Measurements from ENCODE around the gene CDR2L.
A peak's percentile ranks its signal among the peaks of the same experiment; 100 is the strongest.

CDR2L gene

DNA sequence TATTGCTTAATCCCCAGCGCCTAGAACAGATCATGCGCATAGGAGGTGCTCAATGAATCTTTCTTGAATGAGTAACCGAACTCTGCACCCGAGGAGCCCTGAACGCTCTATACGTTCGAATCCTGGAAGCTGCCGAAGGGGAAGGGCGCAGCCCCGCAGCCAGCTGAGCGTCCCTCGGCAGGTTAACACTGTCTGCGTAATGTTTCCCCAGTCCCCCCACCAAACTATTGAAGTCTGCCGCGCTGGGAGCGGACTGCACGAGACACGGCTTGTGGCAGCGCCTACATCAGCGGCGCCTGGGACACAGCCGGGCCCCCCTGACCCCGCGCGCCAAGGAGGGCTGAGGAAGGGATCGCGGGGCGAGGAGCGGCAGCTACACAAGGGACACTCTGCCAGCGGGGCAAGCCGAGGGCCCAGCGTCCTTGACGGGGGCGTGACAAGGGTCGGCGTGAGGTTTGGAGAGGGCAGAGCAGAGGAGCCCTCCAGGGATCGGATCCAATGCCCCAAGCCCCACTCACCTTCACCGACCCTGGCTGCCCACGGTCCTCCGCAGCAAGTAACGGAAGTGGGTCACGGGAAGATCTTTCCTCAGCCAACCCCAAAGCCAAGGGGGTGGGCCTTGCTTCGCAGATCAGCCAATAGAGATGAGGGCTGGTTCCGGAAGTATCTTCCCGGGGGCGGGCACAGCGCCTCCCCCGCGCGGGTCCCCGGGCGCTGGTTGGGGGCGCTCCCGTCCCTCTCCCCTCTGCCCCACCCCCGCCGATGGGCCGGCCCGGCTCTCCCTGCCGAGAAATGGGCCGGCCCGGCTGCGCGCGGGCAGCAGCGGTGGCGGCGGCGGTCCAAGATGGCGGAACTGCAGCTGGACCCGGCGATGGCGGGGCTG is 59.2 kb downstream of the CDR2L start, which contains the start of the genes ATP5PD and KCTD2:
ATP5PD (minus strand) TSS at position 563 of the 883 bp plus-strand sequence. CDS start 4,319 bp downstream, outside the sequence.
KCTD2 (plus strand) TSS at position 819 of the 883 bp plus-strand sequence; CDS start at position 845, 26 bp downstream.
- TF ChIP-seq TAF1 (IDR thresholded peaks at IDR 0.05; ENCODE audit: borderline replicate concordance, insufficient read depth, low read length), result peak; percentile 89
- TF ChIP-seq FOXP2 (optimal IDR thresholded peaks at IDR 0.05; ENCODE audit: borderline replicate concordance, extremely low read depth, extremely low read length, insufficient read depth), result peak; percentile 46
- TF ChIP-seq POLR2AphosphoS5 (IDR thresholded peaks at IDR 0.05; ENCODE audit: low read depth, low read length), result peak; percentile 99
- TF ChIP-seq, protein P1, sequence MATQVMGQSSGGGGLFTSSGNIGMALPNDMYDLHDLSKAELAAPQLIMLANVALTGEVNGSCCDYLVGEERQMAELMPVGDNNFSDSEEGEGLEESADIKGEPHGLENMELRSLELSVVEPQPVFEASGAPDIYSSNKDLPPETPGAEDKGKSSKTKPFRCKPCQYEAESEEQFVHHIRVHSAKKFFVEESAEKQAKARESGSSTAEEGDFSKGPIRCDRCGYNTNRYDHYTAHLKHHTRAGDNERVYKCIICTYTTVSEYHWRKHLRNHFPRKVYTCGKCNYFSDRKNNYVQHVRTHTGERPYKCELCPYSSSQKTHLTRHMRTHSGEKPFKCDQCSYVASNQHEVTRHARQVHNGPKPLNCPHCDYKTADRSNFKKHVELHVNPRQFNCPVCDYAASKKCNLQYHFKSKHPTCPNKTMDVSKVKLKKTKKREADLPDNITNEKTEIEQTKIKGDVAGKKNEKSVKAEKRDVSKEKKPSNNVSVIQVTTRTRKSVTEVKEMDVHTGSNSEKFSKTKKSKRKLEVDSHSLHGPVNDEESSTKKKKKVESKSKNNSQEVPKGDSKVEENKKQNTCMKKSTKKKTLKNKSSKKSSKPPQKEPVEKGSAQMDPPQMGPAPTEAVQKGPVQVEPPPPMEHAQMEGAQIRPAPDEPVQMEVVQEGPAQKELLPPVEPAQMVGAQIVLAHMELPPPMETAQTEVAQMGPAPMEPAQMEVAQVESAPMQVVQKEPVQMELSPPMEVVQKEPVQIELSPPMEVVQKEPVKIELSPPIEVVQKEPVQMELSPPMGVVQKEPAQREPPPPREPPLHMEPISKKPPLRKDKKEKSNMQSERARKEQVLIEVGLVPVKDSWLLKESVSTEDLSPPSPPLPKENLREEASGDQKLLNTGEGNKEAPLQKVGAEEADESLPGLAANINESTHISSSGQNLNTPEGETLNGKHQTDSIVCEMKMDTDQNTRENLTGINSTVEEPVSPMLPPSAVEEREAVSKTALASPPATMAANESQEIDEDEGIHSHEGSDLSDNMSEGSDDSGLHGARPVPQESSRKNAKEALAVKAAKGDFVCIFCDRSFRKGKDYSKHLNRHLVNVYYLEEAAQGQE (IDR thresholded peaks at IDR 0.05; ENCODE audit: insufficient read depth in 1 of 2, low read depth in 2 of 2, low read length in 2 of 2), result peak in 1 of 2 experiments; percentile 42; a peak in 1 of 4 replicates
- peak; percentile 67; the same call in 1 of the 2 replicates for TF ChIP-seq SIN3A (IDR thresholded peaks at IDR 0.05; ENCODE audit: borderline replicate concordance, insufficient read depth, low read length)

DNA sequence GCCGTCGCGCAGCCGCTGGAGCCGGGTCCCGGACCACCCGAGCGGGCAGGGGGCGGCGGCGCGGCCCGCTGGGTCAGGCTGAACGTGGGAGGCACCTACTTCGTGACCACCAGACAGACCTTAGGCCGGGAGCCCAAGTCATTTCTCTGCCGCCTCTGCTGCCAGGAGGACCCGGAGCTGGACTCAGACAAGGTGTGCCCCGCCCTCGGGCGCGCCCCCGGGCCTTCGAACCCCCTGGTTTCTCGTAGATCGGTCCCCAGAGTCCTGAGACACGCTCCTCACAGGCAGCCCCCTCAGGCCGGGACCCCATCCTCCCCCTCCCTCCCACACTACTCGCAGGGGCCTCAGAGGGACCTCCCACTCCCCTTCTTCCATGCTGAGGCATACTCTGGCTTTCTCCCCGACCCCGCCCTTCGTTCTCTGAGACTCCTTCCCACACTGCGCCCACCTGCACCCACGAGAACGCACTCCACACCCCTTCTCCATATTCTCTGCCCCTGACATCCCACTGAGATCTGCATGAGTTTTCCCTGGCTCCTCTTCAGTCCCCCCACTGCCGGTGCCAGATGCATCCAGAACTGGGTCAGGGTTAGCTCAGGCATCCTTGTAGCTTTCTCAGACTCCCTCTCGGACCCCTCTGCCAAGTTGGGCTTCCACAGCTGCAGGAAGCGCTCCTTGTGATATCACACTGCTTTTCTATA is 60.1 kb downstream of the CDR2L start:
- no peak for TF ChIP-seq TAF1 (IDR thresholded peaks at IDR 0.05; ENCODE audit: borderline replicate concordance, insufficient read depth, low read length)
- no peak for TF ChIP-seq SIN3A (IDR thresholded peaks at IDR 0.05; ENCODE audit: borderline replicate concordance, insufficient read depth, low read length)
- TF ChIP-seq, protein P1 (IDR thresholded peaks at IDR 0.05; ENCODE audit: insufficient read depth in 1 of 2, low read depth in 2 of 2, low read length in 2 of 2), result no peak
- TF ChIP-seq POLR2AphosphoS5 (IDR thresholded peaks at IDR 0.05; ENCODE audit: low read depth, low read length), result no peak
- no peak for TF ChIP-seq FOXP2 (optimal IDR thresholded peaks at IDR 0.05; ENCODE audit: borderline replicate concordance, extremely low read depth, extremely low read length, insufficient read depth)

DNA sequence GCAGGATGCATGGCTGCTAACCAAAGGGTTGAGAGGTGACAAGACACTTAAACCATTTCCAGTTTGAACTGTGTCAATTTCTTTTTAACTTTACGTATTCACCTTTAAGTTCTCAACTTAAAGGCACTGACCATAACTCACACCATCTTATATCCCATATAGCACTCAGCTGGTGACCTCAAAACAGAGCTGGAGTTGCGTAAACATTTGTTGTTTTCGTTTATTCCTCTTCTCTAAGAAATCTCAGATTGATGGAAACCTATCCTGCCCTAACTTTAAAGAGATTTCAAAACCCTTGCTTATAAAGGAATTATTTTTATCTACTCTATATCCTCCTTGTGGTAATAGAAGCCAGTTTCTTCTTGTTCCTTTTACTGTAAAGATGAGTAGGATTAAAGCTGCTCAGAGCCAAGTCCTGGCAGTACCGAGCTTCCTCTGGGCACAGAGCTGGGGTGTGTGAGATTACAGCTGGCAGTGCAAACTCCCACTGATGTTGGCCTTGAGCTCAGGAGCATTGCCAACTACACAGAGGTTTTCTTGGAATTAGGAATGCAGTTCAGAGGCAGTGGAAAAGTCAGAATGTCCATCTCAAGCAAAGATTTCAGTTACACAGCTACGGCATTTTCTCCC is 60.9 kb downstream of the CDR2L start:
- TF ChIP-seq FOXP2 (optimal IDR thresholded peaks at IDR 0.05; ENCODE audit: borderline replicate concordance, extremely low read depth, extremely low read length, insufficient read depth) (no peak), TAF1 (IDR thresholded peaks at IDR 0.05; ENCODE audit: borderline replicate concordance, insufficient read depth, low read length) (no peak), POLR2AphosphoS5 (IDR thresholded peaks at IDR 0.05; ENCODE audit: low read depth, low read length) (no peak), SIN3A (IDR thresholded peaks at IDR 0.05; ENCODE audit: borderline replicate concordance, insufficient read depth, low read length) (no peak)
- TF ChIP-seq, protein P1 (IDR thresholded peaks at IDR 0.05; ENCODE audit: insufficient read depth in 1 of 2, low read depth in 2 of 2, low read length in 2 of 2), result no peak

DNA sequence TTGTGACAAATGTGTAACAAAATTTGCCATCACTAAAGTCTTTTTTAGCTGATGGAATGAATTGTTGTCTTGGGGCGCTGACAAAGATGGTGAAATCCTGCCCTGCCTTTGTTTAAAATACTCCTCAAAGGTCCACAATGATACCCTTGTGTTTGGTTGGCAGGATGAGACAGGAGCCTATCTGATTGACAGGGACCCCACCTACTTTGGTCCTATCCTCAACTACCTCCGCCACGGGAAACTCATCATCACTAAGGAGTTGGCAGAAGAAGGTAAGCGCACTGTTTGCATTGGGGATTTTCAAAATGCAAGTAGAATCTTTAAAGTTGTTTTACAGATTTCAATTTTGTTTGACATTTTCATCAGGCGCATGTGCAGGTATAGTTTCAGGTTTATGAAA is 61.6 kb downstream of the CDR2L start:
- TF ChIP-seq SIN3A (IDR thresholded peaks at IDR 0.05; ENCODE audit: borderline replicate concordance, insufficient read depth, low read length) (no peak), POLR2AphosphoS5 (IDR thresholded peaks at IDR 0.05; ENCODE audit: low read depth, low read length) (no peak), FOXP2 (optimal IDR thresholded peaks at IDR 0.05; ENCODE audit: borderline replicate concordance, extremely low read depth, extremely low read length, insufficient read depth) (no peak), TAF1 (IDR thresholded peaks at IDR 0.05; ENCODE audit: borderline replicate concordance, insufficient read depth, low read length) (no peak)
- TF ChIP-seq, protein P1 (IDR thresholded peaks at IDR 0.05; ENCODE audit: insufficient read depth in 1 of 2, low read depth in 2 of 2, low read length in 2 of 2), result no peak

Data from PFSK-1 (cell line).